ENCODE results near the gene BUB1B. TPM values are rescaled to one million over a fixed set of nuclear protein-coding genes. Genes with fewer than 3 reads are reported as not detected.

BUB1B gene
- total RNA-seq, 1 experiment from 2014 or later = 83.2 TPM

DNA sequence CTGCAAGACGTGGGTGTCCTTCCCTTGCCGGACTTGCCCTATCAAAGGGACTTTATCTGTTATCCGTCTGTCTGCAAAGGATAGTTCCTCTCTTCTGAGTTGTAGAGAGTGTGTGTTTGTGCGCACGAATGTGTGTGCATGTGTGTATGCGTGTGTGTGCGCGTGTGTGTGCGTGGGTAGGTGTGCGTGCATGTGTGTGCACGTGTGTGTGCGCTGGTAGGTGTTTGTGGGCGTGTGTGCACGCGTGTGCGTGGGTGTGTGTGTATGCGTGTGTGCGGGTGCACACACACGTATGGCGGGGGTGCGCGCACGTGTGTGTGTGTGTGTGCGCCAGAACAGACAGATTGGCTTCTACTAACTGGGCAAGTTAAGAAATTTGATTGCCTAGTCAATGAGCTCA, 48.1 kb upstream of the BUB1B start:
- Histone ChIP-seq H2BK15ac (ENCODE audit: low read depth, low read length) (no peak overlapping the region), H4K20me1 (ENCODE audit: control insufficient read depth, insufficient read depth, insufficient read length) (no peaks in the 10 kb centered on the region), H2BK5ac (ENCODE audit: insufficient read length, low read length) (no peak overlapping the region), H3K4me1 (ENCODE audit: insufficient read depth, low read length) (no peaks in the 10 kb centered on the region; the same call in 1 of the 2 replicates), H4K5ac (ENCODE audit: insufficient read length, low read depth, low read length) (no peak overlapping the region), H3K56ac (ENCODE audit: insufficient read length, low read depth, low read length) (no peak overlapping the region), H3K9ac (ENCODE audit: extremely low read depth, insufficient read length, low read length) (no peak overlapping the region), H3K4ac (ENCODE audit: low read depth, low read length) (no peak overlapping the region), H3K79me1 (ENCODE audit: insufficient read depth, low read depth, low read length, poor library complexity, severe bottlenecking) (no peaks in the 10 kb centered on the region), H3K23ac (ENCODE audit: insufficient read length, low read depth, low read length) (no peak overlapping the region), H2BK120ac (ENCODE audit: low read depth, low read length, poor library complexity, severe bottlenecking) (no peak overlapping the region), H2BK20ac (ENCODE audit: low read depth, low read length, poor library complexity, severe bottlenecking) (no peak overlapping the region), H3K23me2 (ENCODE audit: insufficient read length, low read depth, low read length, poor library complexity, severe bottlenecking) (peaks cover 7% of the 10 kb centered on the region), H4K8ac (replicated peaks; ENCODE audit: insufficient read length, low read depth, low read length) (no peak overlapping the region), H3K18ac (ENCODE audit: insufficient read length, low read depth, low read length) (no peak overlapping the region), H3T11ph (ENCODE audit: low read length) (no peak overlapping the region), H3K79me2 (ENCODE audit: insufficient read depth, low read length) (no peaks in the 10 kb centered on the region), H3K9me3 (ENCODE audit: control insufficient read depth, low read depth, low read length) (no peaks in the 10 kb centered on the region), H2AFZ (ENCODE audit: low read length) (no peak overlapping the region), H3K27me3 (ENCODE audit: insufficient read depth, low read length) (no peaks in the 10 kb centered on the region; the same call in 1 of the 2 replicates), H3K4me2 (ENCODE audit: insufficient read depth, insufficient read length, low read length) (no peak overlapping the region), H3K27ac (ENCODE audit: insufficient read length, low read depth, low read length) (no peak overlapping the region), H4K91ac (ENCODE audit: insufficient read length, low read depth, low read length) (no peak overlapping the region), H2AK5ac (ENCODE audit: insufficient read length, low read length) (no peak overlapping the region), H2BK12ac (ENCODE audit: insufficient read length, low read depth, low read length) (no peak overlapping the region), H3K14ac (ENCODE audit: insufficient read depth, low read length) (no peak overlapping the region)
- Mint-ChIP-seq H3K4me3 (no peak overlapping the region), H3K27ac (no peak overlapping the region), H3K27me3 (ENCODE audit: low read depth) (peaks cover 1% of the 10 kb centered on the region; the same call in 1 of the 2 replicates), H3K36me3 (ENCODE audit: insufficient read depth in 1 of 3, low read depth in 3 of 3) (no peaks in the 10 kb centered on the region), H3K4me1 (peaks cover 40 to 54% of the 10 kb centered on the region in 2 experiments), H3K9me3 (no peaks in the 10 kb centered on the region; a peak in 1 of 5 replicates)
- TF ChIP-seq, protein P1, sequence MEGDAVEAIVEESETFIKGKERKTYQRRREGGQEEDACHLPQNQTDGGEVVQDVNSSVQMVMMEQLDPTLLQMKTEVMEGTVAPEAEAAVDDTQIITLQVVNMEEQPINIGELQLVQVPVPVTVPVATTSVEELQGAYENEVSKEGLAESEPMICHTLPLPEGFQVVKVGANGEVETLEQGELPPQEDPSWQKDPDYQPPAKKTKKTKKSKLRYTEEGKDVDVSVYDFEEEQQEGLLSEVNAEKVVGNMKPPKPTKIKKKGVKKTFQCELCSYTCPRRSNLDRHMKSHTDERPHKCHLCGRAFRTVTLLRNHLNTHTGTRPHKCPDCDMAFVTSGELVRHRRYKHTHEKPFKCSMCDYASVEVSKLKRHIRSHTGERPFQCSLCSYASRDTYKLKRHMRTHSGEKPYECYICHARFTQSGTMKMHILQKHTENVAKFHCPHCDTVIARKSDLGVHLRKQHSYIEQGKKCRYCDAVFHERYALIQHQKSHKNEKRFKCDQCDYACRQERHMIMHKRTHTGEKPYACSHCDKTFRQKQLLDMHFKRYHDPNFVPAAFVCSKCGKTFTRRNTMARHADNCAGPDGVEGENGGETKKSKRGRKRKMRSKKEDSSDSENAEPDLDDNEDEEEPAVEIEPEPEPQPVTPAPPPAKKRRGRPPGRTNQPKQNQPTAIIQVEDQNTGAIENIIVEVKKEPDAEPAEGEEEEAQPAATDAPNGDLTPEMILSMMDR (conservative IDR thresholded peaks at IDR 0.05) = no peak
- DNase-seq = no peak
- WGBS (ENCODE audit: extremely low coverage, insufficient read length, low lambda C conversion rate) = no CpG with 5 or more reads among the region's 24 CpGs

All from H9 (cell line).